ENCODE measurements around the gene CELF2.

DNA sequence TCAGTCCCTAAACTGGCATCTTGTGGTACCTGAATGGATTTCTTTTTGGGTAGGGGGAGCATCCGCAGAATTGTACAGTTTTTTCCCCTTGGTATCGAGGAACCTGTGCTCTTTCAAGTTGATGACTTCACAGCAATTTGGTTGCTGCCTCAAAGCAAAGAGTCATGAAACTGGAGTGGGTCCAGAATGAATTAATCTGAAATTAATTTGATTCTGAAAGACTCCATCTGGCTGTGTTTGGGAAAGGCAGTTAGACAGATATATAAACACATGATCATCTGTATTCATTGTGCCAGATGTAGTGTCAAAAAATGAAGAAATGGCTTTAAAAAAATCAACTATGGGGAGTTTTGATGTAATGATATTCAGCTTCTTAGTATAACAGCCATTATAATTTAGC lies 136.1 kb downstream of the CELF2 start:
- TF ChIP-seq IRF2 (CRISPR knock-in tag; IDR thresholded peaks at IDR 0.05) (no peak), ZNF263 (CRISPR knock-in tag; IDR thresholded peaks at IDR 0.05; ENCODE audit: borderline replicate concordance) (no peak)
- TF ChIP-seq, protein P1, sequence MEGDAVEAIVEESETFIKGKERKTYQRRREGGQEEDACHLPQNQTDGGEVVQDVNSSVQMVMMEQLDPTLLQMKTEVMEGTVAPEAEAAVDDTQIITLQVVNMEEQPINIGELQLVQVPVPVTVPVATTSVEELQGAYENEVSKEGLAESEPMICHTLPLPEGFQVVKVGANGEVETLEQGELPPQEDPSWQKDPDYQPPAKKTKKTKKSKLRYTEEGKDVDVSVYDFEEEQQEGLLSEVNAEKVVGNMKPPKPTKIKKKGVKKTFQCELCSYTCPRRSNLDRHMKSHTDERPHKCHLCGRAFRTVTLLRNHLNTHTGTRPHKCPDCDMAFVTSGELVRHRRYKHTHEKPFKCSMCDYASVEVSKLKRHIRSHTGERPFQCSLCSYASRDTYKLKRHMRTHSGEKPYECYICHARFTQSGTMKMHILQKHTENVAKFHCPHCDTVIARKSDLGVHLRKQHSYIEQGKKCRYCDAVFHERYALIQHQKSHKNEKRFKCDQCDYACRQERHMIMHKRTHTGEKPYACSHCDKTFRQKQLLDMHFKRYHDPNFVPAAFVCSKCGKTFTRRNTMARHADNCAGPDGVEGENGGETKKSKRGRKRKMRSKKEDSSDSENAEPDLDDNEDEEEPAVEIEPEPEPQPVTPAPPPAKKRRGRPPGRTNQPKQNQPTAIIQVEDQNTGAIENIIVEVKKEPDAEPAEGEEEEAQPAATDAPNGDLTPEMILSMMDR (IDR thresholded peaks at IDR 0.05 in 2 of 3, conservative IDR thresholded peaks at IDR 0.05 in 1 of 3; ENCODE audit: insufficient read depth in 2 of 3, low read depth in 1 of 3, low read length in 3 of 3) = no peak

Data from K562 (cell line).